Heart left ventricle (tissue), 16 donors: ENCODE measurements around the gene PTPRO. TPM values are rescaled to one million over a fixed set of nuclear protein-coding genes. Genes with fewer than 3 reads are reported as not detected.

Source experiments
- ATAC-seq, 4 donors: fragments of 200-7000 bp; cut with Tn5 transposase; one replicate each; pipeline ENCODE4 v1.9.1; 2020 to 2022; ENCODE audit warnings: moderate library complexity in 4 of 4, mild to moderate bottlenecking in 3 of 4, moderate number of reproducible peaks in 1 of 4
- DNase-seq, 5 donors: peaks; one replicate each; pipeline ENCODE4 v3.0.0-alpha.2; 2020
- H3K27ac ChIP-seq, 12 donors: fragments of 200-600 bp; sonication (generic) in 4 of 12; one replicate each; pipeline versions ENCODE4 v1.5.0 to v1.8.0; 2016 to 2022; ENCODE audit warnings: mild to moderate bottlenecking in 2 of 12
- H3K27me3 ChIP-seq, 9 donors: fragments of 200-600 bp; sonication (generic) in 2 of 9; one replicate each; pipeline versions ENCODE4 v1.5.1 to v1.8.0; 2016 to 2022; ENCODE audit warnings: mild to moderate bottlenecking in 3 of 9
- H3K36me3 ChIP-seq, 9 donors: fragments of 200-600 bp; sonication (generic) in 2 of 9; one replicate each; pipeline versions ENCODE4 v1.5.0 to v1.8.0; 2018 to 2022; ENCODE audit warnings: mild to moderate bottlenecking in 2 of 9
- H3K4me1 ChIP-seq, 12 donors: fragments of 200-600 bp; sonication (generic) in 4 of 12; one replicate each; pipeline versions ENCODE4 v1.5.0 to v1.8.0; 2016 to 2022; ENCODE audit warnings: mild to moderate bottlenecking in 3 of 12
- H3K4me3 ChIP-seq, 12 donors: fragments of 200-600 bp; sonication (generic) in 4 of 12; one replicate each; pipeline versions ENCODE4 v1.5.0 to v1.8.0; 2017 to 2022; ENCODE audit warnings: mild to moderate bottlenecking in 9 of 12, moderate library complexity in 4 of 12
- H3K9me3 ChIP-seq, 12 donors: fragments of 200-600 bp; sonication (generic) in 4 of 12; one replicate each; pipeline versions ENCODE4 v1.5.0 to v1.8.0; 2016 to 2022; ENCODE audit warnings: mild to moderate bottlenecking in 1 of 12
- POLR2A ChIP-seq, 2 donors: fragments of 450-650 bp; IDR thresholded peaks; one replicate each; pipeline ENCODE4 v1.6.1; 2017; ENCODE audit warnings: antibody characterized with exemption in 2 of 2, mild to moderate bottlenecking in 2 of 2, moderate library complexity in 2 of 2
- WGBS, 4 donors: extraction: QIAGEN DNeasy Blood & Tissue Kit in 2 of 4; methylation state at CpG; one replicate each; pipeline versions ENCODE4 v1.1.5 to v1.1.7; 2013 to 2018; 5-methylcytosine and 5-hydroxymethylcytosine counted together
- intact Hi-C, 10 donors: fragments of 100-400 bp; cut with DNase I; formaldehyde crosslinking; loops; one replicate each; pipeline versions ENCODE4 v1.11.1 to v1.14.2; 2022
- polyA plus RNA-seq, 2 donors: library from polyadenylated mRNA; stranded (reverse); fragments of 200-250 nt; gene quantifications; one replicate each; pipeline ENCODE4 v1.2.3, GENCODE V29; 2013
- total RNA-seq, 9 donors: library from RNA; depleted of rRNA in 2 of 9; stranded (reverse); fragments of >200 nt in 2 of 9; fragmentation: NEBNext Ultra II Directional in 3 of 9; extraction: Animal tissue kit (Norgen Biotek cat#: 25700) in 3 of 9; gene quantifications; one replicate each; pipeline versions ENCODE4 v1.1.0 to v1.2.4, GENCODE V29; 2016 to 2023
- TF ChIP-seq, protein P1 (sequence below), 12 donors: fragments of 200-600 bp; sonication (generic) in 4 of 12; IDR thresholded peaks; one replicate each; pipeline versions ENCODE4 v1.5.0 to v1.8.0; 2018 to 2022; ENCODE audit warnings: antibody characterized with exemption in 12 of 12, mild to moderate bottlenecking in 5 of 12
- donor health status: ischemic (EF 13 %, LVEDD 7.1; RV severe dilation, severe dysfunction).
- donor health status: healthy with polysubstance abuse.
- donor health status: DM: no; HTN: yes; CAD: no.
- donor health status: DM: no; HTN: no; CAD: no.
- donor health status: ischemic (EF 25% LVEDD 6.9; RV normal size, moderate dysfunction).
- donor health status: ischemic (EF 25% LVEDD 5.7; RV mildly dilated, moderate dysfunction).
- donor health status: healthy.
- donor health status: DM: yes; HTN: yes; CAD: no.
- donor health status: ischemic (EF 35%, LVEDD 5.7; RV mildly dilated, moderate dysfunction).
- donor health status: nonischemic (EF 11% LVEDD 7.7; RV severe dilation, severe dysfunction).
- donor health status: DM: yes; HTN: yes; CAD: no.
- donor health status: PGD.
- donor health status: ischemic (EF 29% LVEDD 5.4; RV normal size, mild dysfunction).
- donor health status: nonischemic (EF 23%, LVEDD 6.1; RV moderate dilation, normal function).

The PTPRO gene
- total and polyA plus RNA-seq, 11 donors: 0.20 to 9.3 (median 0.57) TPM

- Histone ChIP-seq H3K4me1 (peaks cover 0 to 11% (median 0%) of the 10 kb centered on the region in 12 donors), H3K27me3 (no peaks in the 10 kb centered on the region), H3K27ac (peak overlapping the region in 1 of 12 donors; percentile 20), H3K4me3 (no peak overlapping the region), H3K9me3 (peaks cover 0 to 5% (median 0%) of the 10 kb centered on the region in 12 donors), H3K36me3 (peaks cover 0 to 66% (median 20%) of the 10 kb centered on the region in 9 donors)
- no peak for DNase-seq
- intact Hi-C loops: no loop called here
- ATAC-seq: no peak
- WGBS, 4 donors: 59 to 69% (median 64%) methylated on average over 4 of the region's 4 CpGs
- TF ChIP-seq, protein P1, sequence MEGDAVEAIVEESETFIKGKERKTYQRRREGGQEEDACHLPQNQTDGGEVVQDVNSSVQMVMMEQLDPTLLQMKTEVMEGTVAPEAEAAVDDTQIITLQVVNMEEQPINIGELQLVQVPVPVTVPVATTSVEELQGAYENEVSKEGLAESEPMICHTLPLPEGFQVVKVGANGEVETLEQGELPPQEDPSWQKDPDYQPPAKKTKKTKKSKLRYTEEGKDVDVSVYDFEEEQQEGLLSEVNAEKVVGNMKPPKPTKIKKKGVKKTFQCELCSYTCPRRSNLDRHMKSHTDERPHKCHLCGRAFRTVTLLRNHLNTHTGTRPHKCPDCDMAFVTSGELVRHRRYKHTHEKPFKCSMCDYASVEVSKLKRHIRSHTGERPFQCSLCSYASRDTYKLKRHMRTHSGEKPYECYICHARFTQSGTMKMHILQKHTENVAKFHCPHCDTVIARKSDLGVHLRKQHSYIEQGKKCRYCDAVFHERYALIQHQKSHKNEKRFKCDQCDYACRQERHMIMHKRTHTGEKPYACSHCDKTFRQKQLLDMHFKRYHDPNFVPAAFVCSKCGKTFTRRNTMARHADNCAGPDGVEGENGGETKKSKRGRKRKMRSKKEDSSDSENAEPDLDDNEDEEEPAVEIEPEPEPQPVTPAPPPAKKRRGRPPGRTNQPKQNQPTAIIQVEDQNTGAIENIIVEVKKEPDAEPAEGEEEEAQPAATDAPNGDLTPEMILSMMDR (IDR thresholded peaks at IDR 0.05): no peak
- no peak for TF ChIP-seq POLR2A (IDR thresholded peaks at IDR 0.05)
Observed at GRCh38 chr12:15620741-15621539, 298.6 kb downstream of the PTPRO start.

DNA sequence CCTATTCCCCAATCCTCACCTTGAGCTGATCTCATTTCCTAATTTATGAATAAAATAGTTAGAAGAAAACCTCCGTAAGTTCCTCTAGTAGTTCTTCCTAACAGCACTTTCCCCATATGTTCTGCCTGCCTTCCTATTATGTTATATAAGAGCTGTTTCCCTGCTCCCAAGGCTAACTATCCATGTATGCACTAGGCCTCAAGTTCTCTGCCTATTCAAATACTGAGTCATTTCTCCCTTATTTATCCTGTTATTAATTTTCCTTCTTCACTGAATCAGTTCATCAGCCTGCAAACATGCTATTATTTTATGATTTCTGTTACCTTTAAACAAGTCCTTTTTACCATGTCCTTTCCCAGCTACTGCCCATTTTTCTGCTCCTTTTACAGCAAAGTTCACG lies 302.8 kb downstream of the PTPRO start:
- TF ChIP-seq, protein P1 (IDR thresholded peaks at IDR 0.05): no peak
- no peak for TF ChIP-seq POLR2A (IDR thresholded peaks at IDR 0.05)
- no peaks in the 10 kb centered on the region for H3K27me3 ChIP-seq
- WGBS, 4 donors: 96 to 100% (median 98%) methylated on average over 2 of the region's 2 CpGs

DNA sequence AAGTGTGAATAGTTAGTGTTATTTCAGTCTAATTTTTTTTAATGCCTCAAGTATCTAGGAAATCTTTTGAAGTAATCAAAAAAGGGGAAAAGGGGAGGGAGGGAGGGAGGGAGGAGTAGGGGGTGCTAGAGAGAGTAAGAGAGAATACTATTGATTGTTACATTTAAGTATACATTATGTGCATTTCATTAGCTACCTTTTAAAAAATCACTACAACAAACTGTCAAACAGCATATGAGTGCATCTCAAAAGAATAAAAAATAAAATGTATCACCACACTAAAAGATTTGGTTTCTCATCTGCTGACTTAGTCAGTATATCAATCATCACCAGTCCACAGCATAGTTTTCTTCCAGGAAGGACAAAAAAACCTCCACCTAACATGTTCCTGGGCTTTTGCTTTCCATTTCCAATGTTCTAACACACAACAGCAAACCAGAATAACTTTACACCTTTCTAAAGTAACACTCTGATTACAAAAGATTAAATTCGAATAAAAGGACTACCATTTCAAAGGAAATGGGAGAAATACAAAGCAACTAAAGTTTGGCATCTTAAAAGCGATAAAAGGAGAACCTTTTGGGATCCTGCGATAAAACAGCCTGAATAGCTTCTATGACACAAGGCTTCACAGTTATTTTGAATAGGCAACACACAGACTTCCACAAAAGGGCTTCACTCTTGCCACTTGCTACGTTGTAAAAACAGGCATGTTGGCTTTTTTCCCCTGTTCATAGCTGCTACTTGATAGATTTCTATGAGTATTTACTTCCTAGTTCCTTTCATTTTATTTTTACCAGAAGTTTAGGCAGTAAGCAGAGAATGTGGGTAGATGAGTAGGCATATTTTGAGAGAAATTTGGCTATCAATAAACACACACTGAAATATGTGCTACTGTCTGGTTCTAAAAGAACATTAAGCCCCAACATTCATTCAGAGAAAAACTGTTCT lies 306.0 kb downstream of the PTPRO start:
- no peak for TF ChIP-seq POLR2A (IDR thresholded peaks at IDR 0.05)
- TF ChIP-seq, protein P1 (IDR thresholded peaks at IDR 0.05): no peak
- Histone ChIP-seq H3K4me1 (peaks cover 0 to 54% (median 26%) of the 10 kb centered on the region in 12 donors), H3K4me3 (peak overlapping the region in 2 of 12 donors; percentile 3 to 5), H3K27me3 (no peaks in the 10 kb centered on the region), H3K36me3 (peaks cover 0 to 24% (median 16%) of the 10 kb centered on the region in 9 donors), H3K9me3 (no peaks in the 10 kb centered on the region), H3K27ac (peak overlapping the region; percentile 75 to 90 (median 82))
- peak in 3 of 4 donors; percentile 26 to 50 (median 44) for ATAC-seq
- intact Hi-C loops: loop anchor here in 3 of 10 donors (2.0 to 5.0 kb wide), 2 partner anchors 36 to 37 kb away; no protein-coding TSS in a partner anchor
- no peak for DNase-seq
- WGBS, 4 donors: 38 to 43% (median 42%) methylated on average over 4 of the region's 4 CpGs

More for the DNA sequence above, 302.8 kb downstream of the PTPRO start:
- Histone ChIP-seq H3K9me3 (no peaks in the 10 kb centered on the region), H3K36me3 (peaks cover 0 to 40% (median 20%) of the 10 kb centered on the region in 9 donors), H3K4me3 (no peak overlapping the region), H3K27ac (peak overlapping the region in 2 of 12 donors; percentile 15 to 16), H3K4me1 (peaks cover 0 to 40% (median 18%) of the 10 kb centered on the region in 12 donors)
- DNase-seq (no peak), ATAC-seq (no peak)
- intact Hi-C loops: loop anchor here in 2 of 10 donors (5.0 kb wide), 1 partner anchor 33 kb away; no protein-coding TSS in a partner anchor
